Measurements from ENCODE around the gene EIF4EBP3. TPM values are rescaled to one million over a fixed set of nuclear protein-coding genes. Genes with fewer than 3 reads are reported as not detected.

The EIF4EBP3 gene
- polyA plus RNA-seq, 1 donor from 2014 or later, result 1.0 TPM

GRCh38 chr5:140594169-140594568 is 46.7 kb downstream of the EIF4EBP3 start:
- no peak overlapping the region for H2AFZ ChIP-seq (ENCODE audit: low read depth, low read length)
- H3K27me3 ChIP-seq (ENCODE audit: insufficient read depth, low read depth, low read length), result no peaks in the 10 kb centered on the region
- no peak overlapping the region for H3K4me3 ChIP-seq (ENCODE audit: low read length)
- no peaks in the 10 kb centered on the region for H3F3A ChIP-seq (ENCODE audit: insufficient read depth, low read length, poor library complexity, severe bottlenecking)
- no peaks in the 10 kb centered on the region for H3K36me3 ChIP-seq (ENCODE audit: insufficient read depth, low read length)
- no peak overlapping the region for H3K9ac ChIP-seq (ENCODE audit: low read length)
- no peaks in the 10 kb centered on the region for H3K9me2 ChIP-seq (ENCODE audit: insufficient read depth, low read length)
- TF ChIP-seq RAD21 (conservative IDR thresholded peaks at IDR 0.05) (no peak), CTCF (IDR thresholded peaks at IDR 0.05; ENCODE audit: poor library complexity, severe bottlenecking) (no peak)
- H4K20me1 ChIP-seq (ENCODE audit: insufficient read depth), result no peaks in the 10 kb centered on the region
- H3K4me2 ChIP-seq (ENCODE audit: low read length), result no peak overlapping the region
- H3K9me3 ChIP-seq (ENCODE audit: low read length), result no peaks in the 10 kb centered on the region
- H3K79me2 ChIP-seq (replicated peaks; ENCODE audit: insufficient read depth, low read length), result no peaks in the 10 kb centered on the region
- H3K27ac ChIP-seq (ENCODE audit: low read length), result no peak overlapping the region

- Histone ChIP-seq H3K9me3 (ENCODE audit: low read length) (no peaks in the 10 kb centered on the region), H3F3A (ENCODE audit: insufficient read depth, low read length, poor library complexity, severe bottlenecking) (no peaks in the 10 kb centered on the region), H3K27me3 (ENCODE audit: insufficient read depth, low read depth, low read length) (no peaks in the 10 kb centered on the region), H3K9ac (ENCODE audit: low read length) (no peak overlapping the region), H3K4me3 (ENCODE audit: low read length) (no peak overlapping the region), H2AFZ (ENCODE audit: low read depth, low read length) (no peak overlapping the region), H3K36me3 (ENCODE audit: insufficient read depth, low read length) (no peaks in the 10 kb centered on the region), H3K9me2 (ENCODE audit: insufficient read depth, low read length) (no peaks in the 10 kb centered on the region), H3K27ac (ENCODE audit: low read length) (no peak overlapping the region), H3K4me2 (ENCODE audit: low read length) (no peak overlapping the region), H3K79me2 (replicated peaks; ENCODE audit: insufficient read depth, low read length) (no peaks in the 10 kb centered on the region), H4K20me1 (ENCODE audit: insufficient read depth) (no peaks in the 10 kb centered on the region)
- TF ChIP-seq EP300 (conservative IDR thresholded peaks at IDR 0.05; ENCODE audit: poor library complexity, severe bottlenecking) (no peak), TAF1 (IDR thresholded peaks at IDR 0.05; ENCODE audit: low read depth) (no peak)
Measured at GRCh38 chr5:140595538-140596300, 48.3 kb downstream of the EIF4EBP3 start.

GRCh38 chr5:140596321-140596741 is 48.9 kb downstream of the EIF4EBP3 start:
- Histone ChIP-seq H3K9me3 (ENCODE audit: low read length) (no peaks in the 10 kb centered on the region), H2AFZ (ENCODE audit: low read depth, low read length) (no peak overlapping the region), H3F3A (ENCODE audit: insufficient read depth, low read length, poor library complexity, severe bottlenecking) (no peaks in the 10 kb centered on the region), H3K9me2 (ENCODE audit: insufficient read depth, low read length) (no peaks in the 10 kb centered on the region), H3K36me3 (ENCODE audit: insufficient read depth, low read length) (no peaks in the 10 kb centered on the region), H4K20me1 (ENCODE audit: insufficient read depth) (no peaks in the 10 kb centered on the region), H3K4me2 (ENCODE audit: low read length) (no peak overlapping the region), H3K27ac (ENCODE audit: low read length) (no peak overlapping the region), H3K27me3 (ENCODE audit: insufficient read depth, low read depth, low read length) (no peaks in the 10 kb centered on the region), H3K79me2 (replicated peaks; ENCODE audit: insufficient read depth, low read length) (no peaks in the 10 kb centered on the region), H3K4me3 (ENCODE audit: low read length) (no peak overlapping the region), H3K9ac (ENCODE audit: low read length) (no peak overlapping the region)
- no peak for TF ChIP-seq MXI1 (conservative IDR thresholded peaks at IDR 0.05; ENCODE audit: poor library complexity, severe bottlenecking)
- TF ChIP-seq TAF1 (IDR thresholded peaks at IDR 0.05; ENCODE audit: low read depth), result no peak
- no peak for TF ChIP-seq EZH2 (IDR thresholded peaks at IDR 0.05; ENCODE audit: borderline replicate concordance, insufficient read depth, low read length, poor library complexity, severe bottlenecking)
- TF ChIP-seq REST (IDR thresholded peaks at IDR 0.05; ENCODE audit: borderline replicate concordance), result no peak
- TF ChIP-seq EP300 (conservative IDR thresholded peaks at IDR 0.05; ENCODE audit: poor library complexity, severe bottlenecking), result no peak
- TF ChIP-seq RAD21 (conservative IDR thresholded peaks at IDR 0.05), result no peak
- no peak for TF ChIP-seq SMC3 (conservative IDR thresholded peaks at IDR 0.05; ENCODE audit: poor library complexity)
- no peak for TF ChIP-seq POLR2AphosphoS5 (IDR thresholded peaks at IDR 0.05)
- no peak for TF ChIP-seq CTCF (IDR thresholded peaks at IDR 0.05; ENCODE audit: poor library complexity, severe bottlenecking)

All from neural cell (in vitro differentiated cells).